GM12865 (cell line): ENCODE data around the gene MSRB1.
"Not testable (repeated sequence)": the region's sequence is repeated elsewhere in the genome, so short reads cannot be mapped to it uniquely, and the experiment has no call there.

Experiments
- DNase-seq: peaks from one replicate; pipeline ENCODE4 v3.0.0; 2010; ENCODE audit warnings: low read depth
- H3K4me3 ChIP-seq: 2 replicates; pipeline ENCODE4 v1.5.1; 2011; ENCODE audit warnings: mild to moderate bottlenecking, low read depth, low read length, control low read depth
- TF ChIP-seq, protein P1 (sequence below): IDR thresholded peaks from 2 replicates; pipeline ENCODE4 v1.5.1; 2011; ENCODE audit warnings: low read length, control low read depth, low read depth, inconsistent platforms; ENCODE audit not compliant: insufficient read depth; ENCODE audit errors: missing control alignments

The MSRB1 gene

DNA sequence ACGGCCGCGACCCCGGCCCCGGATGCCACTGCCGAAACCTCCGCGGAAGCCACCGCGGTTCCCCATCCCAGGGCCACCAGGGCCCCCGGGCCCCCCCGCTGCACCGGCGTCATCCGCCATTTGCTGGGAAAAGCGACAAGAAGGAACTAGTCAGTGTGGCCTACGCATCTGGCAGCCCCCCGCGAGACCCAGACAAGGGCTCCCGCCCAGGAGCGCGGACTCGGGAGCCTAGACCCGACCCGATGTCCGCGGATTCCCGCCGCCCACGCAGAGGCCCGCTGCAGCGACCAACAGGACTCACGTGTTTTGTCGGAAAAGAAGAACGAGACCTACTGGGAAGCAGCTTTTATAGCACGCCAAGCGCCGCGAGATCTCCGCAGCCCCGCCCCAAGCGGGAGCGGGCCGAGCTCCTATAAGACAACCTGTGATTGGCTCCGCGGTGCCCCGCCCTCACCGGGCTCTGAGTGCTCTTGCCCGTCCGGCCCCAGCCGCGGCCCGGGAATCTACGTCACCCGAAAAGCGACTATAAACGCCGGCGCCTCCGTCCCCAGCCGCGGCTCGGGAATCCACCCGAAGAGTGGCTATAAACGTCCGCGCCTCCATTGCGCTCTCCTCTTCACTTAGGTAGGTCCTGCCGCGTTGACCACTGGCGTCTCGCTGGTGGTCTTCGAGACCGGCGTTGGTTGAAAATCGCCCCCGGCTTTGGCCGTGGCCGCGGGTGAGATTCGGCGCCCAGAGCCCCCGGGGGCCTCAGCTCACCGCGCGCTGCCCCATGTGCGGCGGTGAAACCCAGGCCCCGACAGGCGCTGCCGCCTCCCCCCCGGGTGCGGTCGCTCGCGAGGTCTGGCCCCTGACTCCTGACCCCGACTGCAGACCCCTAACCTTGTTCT, 21.8 kb upstream of the MSRB1 start, which contains the start of gene RPS2:
Gene RPS2 (minus strand): TSS at position 321 of the 890 bp plus-strand sequence. CDS start 201 bp downstream, at position 120.
- DNase-seq = peak; percentile 99
- peak within 1 kb of the TSS; percentile 88 for H3K4me3 ChIP-seq
- TF ChIP-seq, protein P1, sequence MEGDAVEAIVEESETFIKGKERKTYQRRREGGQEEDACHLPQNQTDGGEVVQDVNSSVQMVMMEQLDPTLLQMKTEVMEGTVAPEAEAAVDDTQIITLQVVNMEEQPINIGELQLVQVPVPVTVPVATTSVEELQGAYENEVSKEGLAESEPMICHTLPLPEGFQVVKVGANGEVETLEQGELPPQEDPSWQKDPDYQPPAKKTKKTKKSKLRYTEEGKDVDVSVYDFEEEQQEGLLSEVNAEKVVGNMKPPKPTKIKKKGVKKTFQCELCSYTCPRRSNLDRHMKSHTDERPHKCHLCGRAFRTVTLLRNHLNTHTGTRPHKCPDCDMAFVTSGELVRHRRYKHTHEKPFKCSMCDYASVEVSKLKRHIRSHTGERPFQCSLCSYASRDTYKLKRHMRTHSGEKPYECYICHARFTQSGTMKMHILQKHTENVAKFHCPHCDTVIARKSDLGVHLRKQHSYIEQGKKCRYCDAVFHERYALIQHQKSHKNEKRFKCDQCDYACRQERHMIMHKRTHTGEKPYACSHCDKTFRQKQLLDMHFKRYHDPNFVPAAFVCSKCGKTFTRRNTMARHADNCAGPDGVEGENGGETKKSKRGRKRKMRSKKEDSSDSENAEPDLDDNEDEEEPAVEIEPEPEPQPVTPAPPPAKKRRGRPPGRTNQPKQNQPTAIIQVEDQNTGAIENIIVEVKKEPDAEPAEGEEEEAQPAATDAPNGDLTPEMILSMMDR = no peak

DNA sequence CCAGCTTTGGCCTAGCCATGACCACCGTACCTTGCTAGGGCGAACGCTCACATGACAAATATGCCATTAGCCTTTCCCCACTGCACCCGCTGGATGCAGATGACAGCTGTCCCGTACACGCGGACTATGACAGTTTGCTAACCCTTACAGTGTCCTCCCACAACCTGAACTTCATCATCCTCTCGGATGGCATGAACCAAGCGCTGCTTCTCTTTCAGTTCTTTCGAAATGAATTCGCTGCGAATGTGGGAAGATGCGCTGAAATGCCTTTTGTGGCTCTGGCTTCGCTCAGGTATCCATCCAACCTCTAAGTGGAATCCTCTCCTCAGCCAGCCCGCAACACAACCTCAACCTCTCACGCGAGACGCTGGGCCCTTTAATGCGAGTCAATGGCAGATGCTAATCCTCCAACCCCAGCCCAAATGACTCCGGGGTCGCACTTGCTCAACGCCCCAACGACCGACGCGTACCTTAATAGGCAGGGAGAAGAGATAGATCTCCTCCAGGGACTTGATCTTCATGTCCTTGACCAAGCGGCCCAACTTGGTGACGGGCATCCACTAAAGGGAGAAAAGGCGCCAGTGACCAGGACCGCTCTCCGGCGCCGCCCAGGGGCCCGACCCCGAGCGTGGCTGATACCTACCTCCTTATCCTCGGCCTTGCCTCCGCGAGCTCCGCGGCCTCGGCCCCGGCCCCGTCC, 21.0 kb upstream of the MSRB1 start:
- H3K4me3 ChIP-seq = peak overlapping the region; percentile 88
- TF ChIP-seq, protein P1 = no peak
- peak; percentile 43 for DNase-seq

DNA sequence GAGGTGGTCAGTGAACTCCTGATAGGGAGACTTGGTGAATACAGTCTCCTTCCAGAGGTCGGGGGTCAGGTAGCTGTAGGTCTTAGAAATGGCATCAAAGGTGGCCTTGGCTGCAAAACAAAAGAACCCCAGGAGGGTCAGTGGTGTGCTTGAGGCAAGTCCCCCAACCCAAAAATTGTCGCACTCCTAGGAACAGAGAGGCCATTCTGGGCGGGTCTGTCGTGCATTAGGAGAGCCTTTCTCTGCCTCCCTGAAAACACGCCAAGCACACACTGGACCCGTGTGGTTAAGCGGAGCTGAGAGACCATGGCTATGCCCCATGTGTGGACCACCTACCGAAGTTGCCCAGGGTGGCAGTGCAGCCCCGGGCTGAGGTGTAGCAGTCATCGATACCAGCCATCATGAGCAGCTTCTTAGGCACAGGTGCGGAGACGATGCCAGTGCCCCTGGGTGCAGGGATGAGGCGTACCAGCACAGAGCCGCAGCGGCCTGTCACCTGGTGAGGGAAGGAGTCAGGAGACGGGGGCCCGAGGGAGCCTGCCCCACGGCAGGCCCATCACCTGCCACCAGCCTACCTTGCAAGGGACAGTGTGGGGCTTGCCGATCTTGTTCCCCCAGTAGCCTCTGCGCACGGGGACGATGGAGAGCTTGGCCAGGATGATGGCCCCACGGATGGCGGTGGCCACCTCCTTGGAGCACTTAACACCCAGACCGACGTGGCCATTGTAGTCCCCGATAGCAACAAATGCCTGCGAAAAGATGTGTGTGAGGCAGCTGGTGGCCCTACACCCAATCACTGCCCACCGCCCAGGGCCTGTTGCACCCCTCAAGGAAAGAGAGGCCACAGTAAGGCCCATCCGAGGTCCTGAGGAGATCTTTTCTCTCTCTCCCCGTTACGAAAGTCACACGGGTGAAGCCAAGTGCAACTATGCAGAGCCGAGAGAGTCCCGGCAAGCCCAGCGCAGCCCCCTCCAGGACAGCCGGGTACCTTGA, 19.5 kb upstream of the MSRB1 start:
- peak overlapping the region; percentile 88 for H3K4me3 ChIP-seq
- DNase-seq = not testable (repeated sequence)

DNA sequence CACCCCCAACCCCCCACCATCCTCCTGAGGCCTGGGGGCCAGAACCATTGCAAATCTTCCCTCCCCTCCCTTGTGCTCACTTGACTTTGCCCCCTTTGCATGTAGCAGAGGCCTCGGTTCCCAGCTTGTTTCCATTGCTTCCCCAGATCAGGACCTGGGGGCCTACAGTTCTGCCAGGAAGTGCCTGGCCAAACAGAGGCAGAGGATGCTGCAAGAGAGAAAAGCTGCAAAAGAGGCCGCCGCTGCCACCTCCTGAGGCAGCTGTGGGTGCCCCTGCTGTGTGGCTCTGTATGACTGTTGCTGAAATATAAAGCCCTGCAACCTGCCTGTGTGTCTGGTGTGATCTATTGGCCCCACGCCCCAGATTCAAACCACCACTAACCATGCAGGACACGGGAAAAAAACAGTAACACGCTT, 18.7 kb upstream of the MSRB1 start:
- TF ChIP-seq, protein P1 = no peak
- peak; percentile 54 for DNase-seq
- H3K4me3 ChIP-seq = peak overlapping the region; percentile 33

DNA sequence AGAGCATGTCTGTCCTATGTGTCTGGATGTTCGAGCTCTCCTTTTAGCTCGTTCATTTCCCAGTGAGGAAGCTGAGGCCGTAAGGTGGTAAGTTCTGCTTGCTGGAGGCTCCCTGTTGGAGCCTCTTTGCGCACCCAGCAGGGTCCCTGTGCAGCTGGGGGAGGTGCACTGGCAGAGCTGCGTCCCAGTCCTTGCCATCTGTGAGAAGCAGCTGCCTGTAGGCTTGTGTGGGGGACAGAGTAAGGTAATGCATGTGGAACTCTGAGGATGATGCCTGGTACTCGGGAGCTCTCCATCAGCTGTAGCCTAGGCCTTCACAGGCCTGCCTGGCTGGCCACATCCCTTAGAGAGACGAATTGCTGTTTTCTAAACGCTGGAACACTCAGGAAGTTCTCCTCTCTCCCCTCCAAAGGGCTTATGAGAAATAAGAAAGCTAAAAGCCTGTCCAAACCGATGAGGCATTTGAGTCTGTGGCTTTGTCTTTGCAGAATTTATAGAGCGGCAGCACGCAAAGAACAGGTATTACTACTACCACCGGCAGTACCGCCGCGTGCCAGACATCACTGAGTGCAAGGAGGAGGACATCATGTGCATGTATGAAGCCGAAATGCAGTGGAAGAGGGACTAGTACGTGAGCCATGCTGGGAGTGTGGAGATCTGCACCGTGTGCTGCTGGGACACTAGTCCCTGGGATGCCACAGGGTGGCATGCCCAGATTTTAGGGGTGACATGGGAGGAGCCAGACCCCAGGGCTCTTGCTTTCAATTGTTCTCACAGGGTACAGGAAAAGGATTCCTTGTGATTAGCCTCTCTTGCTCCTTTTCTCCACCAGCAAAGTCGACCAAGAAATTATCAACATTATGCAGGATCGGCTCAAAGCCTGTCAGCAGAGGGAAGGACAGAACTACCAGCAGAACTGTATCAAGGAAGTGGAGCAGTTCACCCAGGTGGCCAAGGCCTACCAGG, 17.9 kb upstream of the MSRB1 start:
- DNase-seq = peak; percentile 82
- peak overlapping the region; percentile 90 for H3K4me3 ChIP-seq
- TF ChIP-seq, protein P1 = no peak

DNA sequence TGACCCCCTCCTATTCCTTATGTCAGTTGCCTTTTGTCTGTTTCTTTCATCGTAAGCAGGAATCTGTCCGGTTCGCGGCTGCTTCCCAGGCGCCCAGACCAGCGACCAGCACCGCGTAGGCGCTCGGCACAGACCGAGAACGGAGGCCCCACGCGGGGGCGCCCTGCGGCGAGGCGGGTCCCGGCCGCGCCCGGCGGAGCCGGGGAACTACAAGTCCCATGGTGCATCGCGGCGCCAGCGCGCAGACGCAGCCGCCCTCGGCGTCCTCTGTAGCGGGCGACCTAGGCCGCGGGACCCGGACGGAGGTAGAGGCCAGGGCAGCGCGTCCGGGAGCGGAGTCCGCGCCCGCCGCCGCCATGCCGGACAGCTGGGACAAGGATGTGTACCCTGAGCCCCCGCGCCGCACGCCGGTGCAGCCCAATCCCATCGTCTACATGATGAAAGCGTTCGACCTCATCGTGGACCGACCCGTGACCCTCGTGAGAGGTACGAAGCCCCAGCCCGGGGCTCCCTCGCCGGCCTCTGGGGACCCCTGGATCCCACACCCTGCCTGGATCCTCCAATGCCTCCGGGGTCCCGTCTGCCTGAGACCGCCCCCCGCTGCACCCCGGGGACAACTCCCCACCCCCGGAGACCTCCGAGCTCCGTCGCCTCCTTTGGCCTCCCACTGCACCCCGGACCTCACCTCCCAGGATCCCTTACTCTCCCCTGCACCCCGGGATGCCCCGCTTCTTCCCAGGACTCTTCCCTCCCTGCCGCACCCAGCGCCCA, 16.5 kb upstream of the MSRB1 start, which contains the start of gene NDUFB10:
Gene NDUFB10 (plus strand): TSS at position 270 of the 771 bp plus-strand sequence. CDS start 87 bp downstream, at position 357.
- peak; percentile 96 for DNase-seq
- H3K4me3 ChIP-seq = peak within 1 kb of the TSS; percentile 90
- TF ChIP-seq, protein P1 = peak; percentile 72
